GM19193 (cell line): ENCODE data around the gene BRINP3.

Source experiments
- POLR2A ChIP-seq: IDR thresholded peaks from 4 replicates; pipeline ENCODE4 v1.6.1; 2011; ENCODE audit not compliant: insufficient read depth, insufficient read length; ENCODE audit errors: extremely low read depth

BRINP3 gene

DNA sequence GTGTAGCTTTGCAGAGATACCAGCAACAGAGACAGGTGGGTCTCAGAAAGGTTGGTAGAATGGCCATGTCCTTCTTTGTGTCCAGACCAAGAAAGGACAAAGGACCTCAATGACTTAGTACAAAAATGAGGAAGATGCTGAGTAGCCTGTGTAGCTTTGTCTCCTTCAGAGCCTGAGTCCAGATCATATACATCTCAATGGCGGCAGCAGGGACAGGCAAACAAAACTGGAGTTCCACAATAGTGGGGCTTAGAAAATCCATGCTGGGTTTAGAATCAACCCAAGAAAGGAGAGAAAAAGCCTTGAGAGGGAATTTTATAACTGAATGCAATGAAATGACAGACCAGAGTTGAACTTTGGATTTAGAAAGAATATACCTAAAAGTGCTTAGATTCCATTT, 339.0 kb downstream of the BRINP3 start:
- TF ChIP-seq POLR2A, result no peak

DNA sequence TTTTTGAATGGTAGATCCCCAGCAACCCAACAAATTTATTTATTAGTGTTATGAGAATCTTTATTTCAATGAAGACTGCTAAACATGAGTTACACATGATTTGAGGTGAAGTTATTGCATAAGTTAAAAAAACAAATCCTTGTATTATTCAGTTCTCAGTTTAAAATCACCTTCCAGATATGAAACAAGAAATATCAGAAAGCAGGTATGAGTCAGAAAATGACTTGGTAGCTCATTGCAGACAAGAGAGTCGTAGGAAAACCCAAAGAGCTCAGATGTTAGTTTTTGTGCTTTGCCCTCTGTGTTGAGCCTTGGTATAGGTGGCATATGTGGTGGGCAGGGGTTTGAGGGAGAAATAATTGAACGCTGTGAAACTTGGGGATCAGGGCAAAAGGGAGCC, 339.4 kb downstream of the BRINP3 start:
- no peak for TF ChIP-seq POLR2A

DNA sequence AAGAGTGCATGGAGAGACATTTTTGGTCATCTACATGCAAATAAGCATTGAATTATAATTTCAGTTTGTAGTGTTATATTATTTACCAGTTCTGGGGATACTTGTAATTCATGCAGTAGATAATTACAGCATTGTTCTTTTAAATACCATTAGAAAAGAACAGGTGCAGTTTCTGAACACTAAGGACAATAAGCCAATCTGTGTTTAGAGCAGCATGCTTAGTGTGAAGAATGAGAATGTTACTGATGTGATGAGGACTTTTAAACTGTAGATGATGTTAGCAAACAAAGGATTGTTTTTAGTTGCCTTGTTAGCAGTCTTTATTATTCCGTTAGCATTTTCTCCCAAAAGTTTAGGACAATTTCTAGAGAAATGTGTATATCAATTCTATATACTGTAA, 348.3 kb downstream of the BRINP3 start:
- TF ChIP-seq POLR2A, result no peak

DNA sequence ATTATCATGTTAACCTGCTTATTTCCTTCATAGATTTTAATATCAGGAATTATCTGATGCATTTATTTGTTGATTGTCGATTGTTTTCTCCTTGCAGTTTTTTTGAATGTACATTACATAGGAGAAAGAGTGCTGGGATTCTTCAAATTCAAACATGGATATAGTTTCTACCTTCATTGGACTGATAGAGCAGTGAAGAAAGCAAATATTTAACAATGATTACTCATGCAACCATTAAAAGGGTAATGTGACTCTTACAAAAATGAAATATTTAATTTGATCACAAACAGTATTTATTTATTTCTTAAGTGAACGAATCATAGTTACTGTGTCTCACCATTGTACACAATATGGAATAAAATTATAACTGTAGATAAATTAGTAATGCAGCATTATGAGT, 350.9 kb downstream of the BRINP3 start:
- TF ChIP-seq POLR2A, result no peak

DNA sequence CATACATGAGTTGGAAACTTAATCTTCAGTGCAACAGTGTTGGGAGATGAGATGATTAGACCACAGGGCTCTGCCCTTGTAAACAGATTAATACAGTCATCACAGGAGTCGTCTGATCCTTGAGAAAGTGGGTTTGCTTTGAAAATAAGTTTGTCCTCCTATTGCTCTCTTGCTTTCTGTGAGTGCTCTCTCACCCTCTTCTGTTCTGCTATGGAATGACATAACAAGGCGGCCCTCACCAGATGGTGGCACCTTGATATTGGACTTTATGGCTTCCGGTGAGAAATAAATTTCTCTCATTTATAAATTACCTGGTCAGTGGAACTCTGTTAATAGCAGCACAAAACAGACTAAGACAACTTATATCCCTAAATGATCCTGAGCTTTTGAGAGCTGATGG, 353.6 kb downstream of the BRINP3 start:
- no peak for TF ChIP-seq POLR2A

DNA sequence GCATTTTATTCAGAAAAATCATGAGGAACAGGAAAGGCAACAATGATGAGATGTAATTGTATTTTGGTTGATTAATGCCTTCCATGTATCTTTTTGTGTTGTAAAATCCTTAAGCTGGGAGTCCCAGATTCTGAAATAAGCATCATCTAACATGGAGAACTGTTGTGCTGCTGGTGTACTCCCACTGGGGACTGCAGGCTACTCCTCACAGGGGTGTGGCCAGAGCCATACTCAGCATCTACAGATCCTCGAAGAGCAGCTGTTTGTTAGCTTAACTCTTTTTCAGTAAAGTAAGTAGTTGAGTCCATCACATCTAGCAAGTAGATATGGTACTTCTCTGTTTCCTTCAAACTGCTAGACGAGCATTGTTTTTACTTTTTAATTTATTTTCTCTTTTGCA, 358.0 kb downstream of the BRINP3 start:
- TF ChIP-seq POLR2A, result no peak

DNA sequence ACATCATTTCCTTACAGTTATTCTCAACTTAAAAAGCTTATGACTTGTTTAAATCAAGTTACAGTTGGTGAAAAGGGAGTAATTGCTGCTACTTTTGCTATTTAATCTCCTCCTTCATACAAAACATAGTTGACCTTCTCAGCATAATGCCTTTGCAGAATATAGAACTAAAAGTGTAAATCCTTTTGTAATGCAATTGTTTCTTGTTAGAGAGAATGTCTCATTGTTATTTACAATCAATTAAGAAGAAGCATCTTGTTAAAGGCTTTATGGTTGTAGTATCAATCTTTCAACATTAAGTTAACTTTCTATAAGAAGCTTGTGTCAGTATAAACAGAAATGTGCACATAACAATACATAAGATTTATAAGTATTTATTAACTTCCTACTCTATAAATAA, 360.7 kb downstream of the BRINP3 start:
- TF ChIP-seq POLR2A, result no peak

DNA sequence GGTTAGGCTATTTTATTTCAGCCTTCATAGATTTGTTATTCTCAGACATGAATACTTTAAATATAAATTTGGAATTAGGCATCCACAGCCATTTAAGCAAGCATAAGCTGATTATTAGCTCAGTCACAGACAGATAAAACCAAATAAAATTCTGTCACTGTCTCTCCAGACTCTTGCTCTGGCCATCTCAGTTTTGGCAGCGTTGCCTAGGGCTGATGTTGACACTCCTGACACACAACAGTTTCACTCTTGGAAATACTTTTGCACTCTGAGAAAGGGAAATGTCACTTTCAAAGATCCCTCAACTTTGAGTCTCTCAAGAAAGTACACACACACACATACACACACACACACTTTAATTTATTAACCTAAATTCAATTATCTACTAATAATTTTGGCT, 372.7 kb downstream of the BRINP3 start:
- TF ChIP-seq POLR2A, result no peak

DNA sequence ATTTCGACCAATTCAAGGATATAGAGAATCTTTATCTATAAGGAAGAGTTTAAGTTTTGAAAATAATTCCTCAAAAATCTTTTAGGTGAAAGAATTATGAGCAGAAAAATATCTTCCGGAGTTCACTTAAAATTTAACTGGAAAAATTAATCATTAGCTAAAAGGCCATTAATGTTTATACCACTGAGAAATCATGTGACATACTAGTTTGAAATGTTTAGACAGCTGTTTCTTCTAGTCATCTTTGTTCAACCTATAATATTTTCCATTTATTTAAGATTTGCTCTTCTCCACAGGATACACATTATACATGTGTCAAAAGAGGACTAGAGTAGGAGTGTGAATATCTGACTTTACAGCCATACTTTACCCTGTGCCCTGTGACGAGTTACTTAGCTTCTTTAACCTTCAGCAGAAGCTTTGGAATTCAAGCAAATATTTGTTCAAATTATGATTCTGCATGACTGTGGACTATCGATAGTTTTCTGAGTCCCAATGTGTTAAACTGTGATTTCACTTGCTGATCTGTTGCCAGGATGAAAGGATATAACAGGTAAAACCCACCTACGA, 374.8 kb downstream of the BRINP3 start:
- no peak for TF ChIP-seq POLR2A

DNA sequence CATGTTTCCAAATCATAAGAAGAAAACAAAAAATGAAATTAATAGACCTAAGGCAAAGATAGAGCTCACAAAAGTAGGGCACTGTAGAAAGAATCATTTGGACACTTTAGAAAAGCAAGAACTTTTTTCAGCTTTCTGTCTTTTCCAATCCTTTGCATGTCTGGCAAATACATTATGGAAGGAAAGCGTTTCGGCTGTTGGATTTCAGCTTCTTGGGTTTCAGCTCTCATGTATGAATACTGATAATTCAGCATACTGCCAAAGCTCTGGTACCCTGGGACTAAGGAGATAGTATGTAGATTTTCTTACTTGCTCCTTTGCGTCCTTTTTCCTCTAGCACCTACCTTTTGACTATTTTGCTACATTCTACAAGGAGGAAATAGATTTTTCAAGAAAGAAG, 375.9 kb downstream of the BRINP3 start:
- no peak for TF ChIP-seq POLR2A

DNA sequence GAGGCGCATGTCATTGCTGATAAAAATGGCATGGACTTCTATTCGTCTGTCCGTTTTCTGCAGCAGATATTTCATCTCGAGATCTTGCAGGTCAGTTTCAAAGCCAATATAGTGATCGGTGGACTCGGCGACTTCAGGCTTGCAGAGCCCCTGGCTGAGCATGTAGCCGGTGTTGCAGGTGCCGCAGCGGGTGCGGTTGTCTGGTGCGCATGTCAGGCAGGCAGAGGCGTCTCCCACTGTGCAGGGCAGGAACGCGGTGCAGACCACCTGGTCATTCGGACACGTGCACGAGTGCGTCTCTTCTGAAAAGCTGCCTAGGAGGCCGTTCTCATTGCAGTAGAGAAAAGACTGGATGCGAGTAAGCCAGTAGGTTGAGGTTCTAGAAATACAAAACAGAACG, 378.9 kb downstream of the BRINP3 start:
- no peak for TF ChIP-seq POLR2A

DNA sequence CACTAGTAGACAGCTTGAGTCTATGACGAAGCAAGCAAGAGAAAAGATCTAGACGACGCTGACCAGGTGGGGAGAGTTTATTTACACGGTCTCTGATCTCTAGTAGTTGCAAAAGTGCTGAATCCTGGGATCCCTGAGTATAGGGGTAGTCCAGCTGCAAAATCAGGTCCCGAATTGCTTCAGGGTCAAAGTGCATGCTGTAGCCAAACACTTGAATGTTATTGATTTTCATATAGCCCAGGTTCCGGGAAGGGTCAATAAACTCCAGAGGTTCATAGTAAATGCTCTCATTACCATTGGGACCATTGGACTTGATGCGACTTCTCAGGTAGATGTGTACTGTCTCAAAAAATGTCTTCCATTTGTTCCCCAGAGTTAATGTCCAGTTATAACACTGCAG, 379.6 kb downstream of the BRINP3 start:
- no peak for TF ChIP-seq POLR2A

DNA sequence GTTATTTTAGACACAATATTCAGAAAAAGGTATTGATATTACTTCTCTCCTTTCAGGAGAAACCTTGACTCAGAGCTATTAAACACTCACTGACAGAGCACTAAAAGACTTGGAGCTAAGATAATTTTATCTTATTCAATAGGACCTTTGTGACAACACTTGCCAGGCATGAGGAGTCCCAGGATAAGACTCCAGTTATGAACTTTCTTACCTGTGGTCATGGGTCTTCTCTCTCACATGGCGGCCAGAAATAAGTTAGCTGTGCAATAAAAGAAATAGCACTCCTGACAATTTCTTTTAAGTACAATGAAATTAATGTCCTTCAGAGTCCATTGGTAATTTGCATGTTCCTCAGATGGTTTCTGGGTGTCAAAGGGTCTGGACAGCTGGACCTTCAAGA, 382.1 kb downstream of the BRINP3 start:
- no peak for TF ChIP-seq POLR2A

DNA sequence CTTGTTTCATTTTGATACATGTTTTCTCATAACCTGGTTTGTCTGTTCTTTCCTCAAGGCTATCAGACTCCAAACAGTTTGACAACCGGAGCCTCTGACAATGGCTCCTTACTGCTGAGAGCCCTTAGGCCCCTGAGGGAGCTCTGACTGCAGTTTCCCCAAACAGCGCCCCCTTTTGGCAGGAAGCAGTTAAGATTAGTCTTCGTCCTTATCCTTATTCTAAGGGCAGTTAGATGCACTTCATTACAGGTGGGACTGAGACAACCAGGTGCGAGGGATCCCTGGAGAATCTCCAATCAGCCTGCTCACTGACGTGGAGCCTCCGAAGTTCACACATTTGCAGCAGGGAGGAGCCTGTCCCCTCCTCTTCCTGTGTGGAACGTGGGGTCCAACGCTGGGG, 393.1 kb downstream of the BRINP3 start:
- TF ChIP-seq POLR2A, result no peak

DNA sequence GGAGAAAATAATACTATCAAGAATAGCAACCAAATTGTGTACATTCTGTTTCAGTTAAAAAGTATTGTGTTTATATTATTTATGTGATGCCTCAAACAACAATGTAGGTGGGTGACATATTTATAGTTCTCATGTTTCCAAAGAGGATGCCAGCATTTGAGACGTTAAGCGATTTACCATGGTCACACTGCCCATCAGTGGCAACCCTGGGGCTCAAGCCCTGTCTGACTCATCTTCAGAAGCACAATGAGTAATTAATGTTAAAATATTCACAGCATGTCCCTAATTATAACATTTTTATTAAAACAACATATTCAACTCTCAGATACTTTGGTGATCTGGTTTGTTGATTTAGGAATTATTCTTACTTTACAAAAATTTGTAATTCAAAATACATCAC, 409.4 kb downstream of the BRINP3 start:
- TF ChIP-seq POLR2A, result no peak

DNA sequence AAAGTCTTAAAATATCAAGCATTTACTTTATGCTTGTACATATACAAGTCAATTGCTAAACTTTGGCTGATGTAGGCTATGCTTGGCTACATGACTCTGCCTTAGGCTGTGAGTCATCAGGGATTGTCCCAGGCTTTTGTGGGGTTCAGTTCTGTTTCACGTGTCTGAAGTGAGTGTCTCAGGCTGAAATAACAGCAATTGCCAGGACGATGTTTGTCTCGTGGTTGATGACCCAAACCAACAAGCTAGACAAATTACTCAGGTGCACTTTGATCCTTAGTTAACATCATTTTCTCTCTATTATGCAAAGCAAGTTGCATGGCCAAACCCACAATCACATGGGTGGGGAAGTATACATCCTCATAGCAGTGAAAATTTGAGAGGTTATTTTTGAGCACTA, 410.1 kb downstream of the BRINP3 start:
- no peak for TF ChIP-seq POLR2A

DNA sequence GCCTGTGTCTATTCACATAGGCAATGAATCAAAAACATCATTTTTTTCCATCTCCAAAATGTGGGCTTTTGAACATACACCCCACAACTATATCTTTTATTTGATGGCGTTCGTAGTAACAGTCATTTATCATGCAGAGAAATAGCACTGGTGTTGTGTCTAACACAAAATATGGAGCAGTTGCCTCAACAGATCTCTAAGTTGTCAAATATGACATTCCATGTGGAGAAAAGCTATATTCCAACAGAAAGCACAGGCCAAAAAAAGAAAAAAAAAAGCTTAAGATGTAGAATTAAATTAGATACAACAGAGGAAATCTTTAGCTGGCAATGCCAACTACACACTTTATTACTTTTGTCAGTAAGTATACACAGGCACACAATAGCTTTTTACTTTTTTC, 411.7 kb downstream of the BRINP3 start:
- TF ChIP-seq POLR2A, result no peak
